Measurements from ENCODE around the gene SYNGAP1. TPM values are rescaled to one million over a fixed set of nuclear protein-coding genes. Genes with fewer than 3 reads are reported as not detected.

The SYNGAP1 gene
- total and polyA plus RNA-seq, 9 of the 15 experiments (the other 6 are each of a cell fraction or from before 2014, with no cell fraction given): 0.01 to 22.8 (median 3.2) TPM

DNA sequence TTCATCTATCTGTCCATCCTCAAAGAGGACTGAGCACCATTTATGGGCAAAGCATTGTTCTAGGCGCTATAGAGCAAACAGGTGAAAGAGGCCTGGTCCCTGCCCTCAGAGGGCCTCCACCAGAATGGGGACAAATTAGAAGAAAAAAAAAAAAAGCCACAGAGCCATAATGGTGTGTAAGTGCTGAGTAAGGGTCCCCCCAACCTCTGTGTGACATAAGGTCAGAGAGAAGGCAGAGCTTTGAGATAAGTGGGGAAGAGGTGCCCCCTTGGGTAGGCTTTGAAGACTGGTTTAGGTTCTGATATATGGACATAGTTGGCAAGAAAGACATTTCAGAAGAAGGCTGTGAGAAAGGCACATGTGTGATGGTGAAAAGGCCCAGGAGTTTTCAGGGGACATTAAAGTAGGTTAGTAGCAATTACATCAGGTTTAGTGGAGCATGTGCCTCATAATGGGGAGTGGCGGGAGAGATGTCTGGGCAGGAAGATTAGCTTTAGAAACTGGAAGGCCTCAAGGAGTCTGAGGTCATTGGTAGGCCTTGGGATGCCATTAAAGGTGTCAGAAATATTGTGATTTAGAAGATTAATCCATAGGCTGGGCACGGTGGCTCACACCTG lies 19.2 kb downstream of the SYNGAP1 start:
- no TSS peak for BruUV-seq (replicated peaks)
- POLR2A ChIA-PET: interaction anchor here (0.6 to 3.8 kb wide), 7 partner anchors 8 to 187 kb away, joined by 3 to 30 read pairs (median 3); partner anchors contain the start of genes RPS18, VPS52 and ZBTB9
- ATAC-seq (peak; percentile 18; the same call in 1 of the 3 replicates), DNase-seq (ENCODE audit: extremely low read depth in 1 of 4, low spot score in 3 of 4) (no peak), FAIRE-seq (peak; percentile 6)
- Histone ChIP-seq H3K4me2 (ENCODE audit: insufficient read depth, low read length) (no peak overlapping the region), H3K9me3 (replicated peaks; ENCODE audit: control insufficient read depth, insufficient read depth, low read depth, low read length) (no peaks in the 10 kb centered on the region), H3K4me1 (replicated peaks in 1 of 2; ENCODE audit: control insufficient read depth in 2 of 2, insufficient read depth in 2 of 2, low read length in 2 of 2) (peaks cover 19 to 32% of the 10 kb centered on the region in 2 experiments), H2AFZ (ENCODE audit: low read depth, low read length) (no peak overlapping the region), H3K27ac (ENCODE audit: extremely low read depth, low read depth, low read length) (no peak overlapping the region), H3K9ac (ENCODE audit: insufficient read depth in 1 of 2, low read depth in 2 of 2, low read length in 2 of 2) (no peak overlapping the region), H3K36me3 (ENCODE audit: control insufficient read depth, insufficient read depth, low read length) (peaks cover 68% of the 10 kb centered on the region), H4K20me1 (replicated peaks; ENCODE audit: control insufficient read depth, insufficient read depth, low read length) (no peaks in the 10 kb centered on the region; the same call in 1 of the 2 replicates), H3K4me3 (no peak overlapping the region), H3K79me2 (ENCODE audit: control insufficient read depth, insufficient read depth, low read length) (no peaks in the 10 kb centered on the region), H3K9me1 (ENCODE audit: control insufficient read depth, insufficient read depth, low read length) (no peaks in the 10 kb centered on the region), H3K27me3 (ENCODE audit: control insufficient read depth in 2 of 2, insufficient read depth in 2 of 2, low read length in 2 of 2) (no peaks in the 10 kb centered on the region)
- intact Hi-C loops (cut with micrococcal nuclease): no loop called here
- in situ Hi-C loops (cut with MboI): no loop called here
- CTCF ChIA-PET (ENCODE audit: low intra/inter-chr PET ratio): no interaction called here
- WGBS (ENCODE audit: insufficient coverage, low coverage, missing lambda C conversion rate): 94% methylated on average over 3 of the region's 3 CpGs
- TF ChIP-seq ZFPM2 (CRISPR knock-in tag; IDR thresholded peaks at IDR 0.05): no peak
- TF ChIP-seq, protein P1, sequence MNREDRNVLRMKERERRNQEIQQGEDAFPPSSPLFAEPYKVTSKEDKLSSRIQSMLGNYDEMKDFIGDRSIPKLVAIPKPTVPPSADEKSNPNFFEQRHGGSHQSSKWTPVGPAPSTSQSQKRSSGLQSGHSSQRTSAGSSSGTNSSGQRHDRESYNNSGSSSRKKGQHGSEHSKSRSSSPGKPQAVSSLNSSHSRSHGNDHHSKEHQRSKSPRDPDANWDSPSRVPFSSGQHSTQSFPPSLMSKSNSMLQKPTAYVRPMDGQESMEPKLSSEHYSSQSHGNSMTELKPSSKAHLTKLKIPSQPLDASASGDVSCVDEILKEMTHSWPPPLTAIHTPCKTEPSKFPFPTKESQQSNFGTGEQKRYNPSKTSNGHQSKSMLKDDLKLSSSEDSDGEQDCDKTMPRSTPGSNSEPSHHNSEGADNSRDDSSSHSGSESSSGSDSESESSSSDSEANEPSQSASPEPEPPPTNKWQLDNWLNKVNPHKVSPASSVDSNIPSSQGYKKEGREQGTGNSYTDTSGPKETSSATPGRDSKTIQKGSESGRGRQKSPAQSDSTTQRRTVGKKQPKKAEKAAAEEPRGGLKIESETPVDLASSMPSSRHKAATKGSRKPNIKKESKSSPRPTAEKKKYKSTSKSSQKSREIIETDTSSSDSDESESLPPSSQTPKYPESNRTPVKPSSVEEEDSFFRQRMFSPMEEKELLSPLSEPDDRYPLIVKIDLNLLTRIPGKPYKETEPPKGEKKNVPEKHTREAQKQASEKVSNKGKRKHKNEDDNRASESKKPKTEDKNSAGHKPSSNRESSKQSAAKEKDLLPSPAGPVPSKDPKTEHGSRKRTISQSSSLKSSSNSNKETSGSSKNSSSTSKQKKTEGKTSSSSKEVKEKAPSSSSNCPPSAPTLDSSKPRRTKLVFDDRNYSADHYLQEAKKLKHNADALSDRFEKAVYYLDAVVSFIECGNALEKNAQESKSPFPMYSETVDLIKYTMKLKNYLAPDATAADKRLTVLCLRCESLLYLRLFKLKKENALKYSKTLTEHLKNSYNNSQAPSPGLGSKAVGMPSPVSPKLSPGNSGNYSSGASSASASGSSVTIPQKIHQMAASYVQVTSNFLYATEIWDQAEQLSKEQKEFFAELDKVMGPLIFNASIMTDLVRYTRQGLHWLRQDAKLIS (CRISPR knock-in tag; IDR thresholded peaks at IDR 0.05): no peak
- TF ChIP-seq KAT2B (IDR thresholded peaks at IDR 0.05; ENCODE audit: low read depth, low read length): no peak
- no peak for TF ChIP-seq CBX2 (IDR thresholded peaks at IDR 0.05; ENCODE audit: insufficient read depth, low read length, poor library complexity, severe bottlenecking)
- TF ChIP-seq, protein P2, sequence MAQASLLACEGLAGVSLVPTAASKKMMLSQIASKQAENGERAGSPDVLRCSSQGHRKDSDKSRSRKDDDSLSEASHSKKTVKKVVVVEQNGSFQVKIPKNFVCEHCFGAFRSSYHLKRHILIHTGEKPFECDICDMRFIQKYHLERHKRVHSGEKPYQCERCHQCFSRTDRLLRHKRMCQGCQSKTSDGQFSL (CRISPR knock-in tag; IDR thresholded peaks at IDR 0.05): no peak
- TF ChIP-seq, protein P2 (tag; IDR thresholded peaks at IDR 0.05): no peak
- TF ChIP-seq CHD4 (IDR thresholded peaks at IDR 0.05; ENCODE audit: insufficient read depth, insufficient replicate concordance, low read depth, low read length, poor library complexity, severe bottlenecking): no peak
- no peak for TF ChIP-seq JUN (IDR thresholded peaks at IDR 0.05; ENCODE audit: borderline replicate concordance, low read depth, low read length)
- TF ChIP-seq JUN (CRISPR knock-in tag; IDR thresholded peaks at IDR 0.05; ENCODE audit: borderline replicate concordance): no peak
- TF ChIP-seq SUPT5H (IDR thresholded peaks at IDR 0.05): no peak
- TF ChIP-seq, protein P3, sequence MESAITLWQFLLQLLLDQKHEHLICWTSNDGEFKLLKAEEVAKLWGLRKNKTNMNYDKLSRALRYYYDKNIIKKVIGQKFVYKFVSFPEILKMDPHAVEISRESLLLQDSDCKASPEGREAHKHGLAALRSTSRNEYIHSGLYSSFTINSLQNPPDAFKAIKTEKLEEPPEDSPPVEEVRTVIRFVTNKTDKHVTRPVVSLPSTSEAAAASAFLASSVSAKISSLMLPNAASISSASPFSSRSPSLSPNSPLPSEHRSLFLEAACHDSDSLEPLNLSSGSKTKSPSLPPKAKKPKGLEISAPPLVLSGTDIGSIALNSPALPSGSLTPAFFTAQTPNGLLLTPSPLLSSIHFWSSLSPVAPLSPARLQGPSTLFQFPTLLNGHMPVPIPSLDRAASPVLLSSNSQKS (CRISPR knock-in tag; IDR thresholded peaks at IDR 0.05): no peak
- no peak for TF ChIP-seq MEF2D (tag; conservative IDR thresholded peaks at IDR 0.05; ENCODE audit: low read depth)
- TF ChIP-seq PURB (CRISPR knock-in tag; IDR thresholded peaks at IDR 0.05; ENCODE audit: low read depth): no peak
- no peak for TF ChIP-seq RFX1 (IDR thresholded peaks at IDR 0.05)
- no peak for TF ChIP-seq ZFP1 (CRISPR knock-in tag; IDR thresholded peaks at IDR 0.05)
- TF ChIP-seq ZNF695 (CRISPR knock-in tag; IDR thresholded peaks at IDR 0.05): no peak
- no peak for TF ChIP-seq PHTF2 (CRISPR knock-in tag; IDR thresholded peaks at IDR 0.05)
